ENCODE results near the gene UTP20. TPM values are rescaled to one million over a fixed set of nuclear protein-coding genes. Genes with fewer than 3 reads are reported as not detected.

UTP20 gene
- total and polyA plus RNA-seq, 2 donors (not counting 1 experiment from before 2014, with no cell fraction given): 3.0 to 19.7 TPM

GRCh38 chr12:101256266-101256665, 23.6 kb upstream of the UTP20 start:
- H3K9ac ChIP-seq (ENCODE audit: low read length): no peak overlapping the region
- H4K20me1 ChIP-seq (ENCODE audit: control insufficient read depth, insufficient read depth, low read length, poor library complexity, severe bottlenecking): no peaks in the 10 kb centered on the region
- no peaks in the 10 kb centered on the region for H3K9me3 Mint-ChIP-seq (ENCODE audit: insufficient read depth)
- H3K27ac Mint-ChIP-seq: no peak overlapping the region
- no peak overlapping the region for H2AFZ ChIP-seq (ENCODE audit: insufficient read depth, low read depth, low read length, poor library complexity, severe bottlenecking)
- H3K4me1 ChIP-seq (ENCODE audit: control insufficient read depth in 2 of 2, insufficient read depth in 2 of 2, low read length in 2 of 2): no peaks in the 10 kb centered on the region
- no peak overlapping the region for H3K4me3 ChIP-seq (ENCODE audit: control extremely low read depth in 1 of 5, extremely low read depth in 1 of 5, insufficient read depth in 1 of 5, low read depth in 2 of 5, low read length in 4 of 5)
- intact Hi-C loops (cut with micrococcal nuclease): no loop called here
- ChIA-PET POLR2A (no interaction called here), CTCF (no interaction called here)
- H3K9me3 ChIP-seq (ENCODE audit: control extremely low read depth in 1 of 3, control insufficient read depth in 2 of 3, insufficient read depth in 1 of 3, low read length in 2 of 3): peaks cover 0 to 3% (median 0%) of the 10 kb centered on the region in 3 donors
- no peak overlapping the region for H3K4me2 ChIP-seq (replicated peaks; ENCODE audit: low read depth, low read length, poor library complexity, severe bottlenecking)
- no peaks in the 10 kb centered on the region for H3K79me2 ChIP-seq (ENCODE audit: control insufficient read depth, insufficient read depth, low read length)
- H3K27ac ChIP-seq (ENCODE audit: low read length in 2 of 2): no peak overlapping the region
- H3K4me3 Mint-ChIP-seq: no peak overlapping the region
- H3K27me3 Mint-ChIP-seq: peaks cover 8% of the 10 kb centered on the region
- no peaks in the 10 kb centered on the region for H3K4me1 Mint-ChIP-seq
- no peak for TF ChIP-seq EZH2 (IDR thresholded peaks at IDR 0.05; ENCODE audit: borderline replicate concordance, insufficient read depth, low read depth, low read length, poor library complexity, severe bottlenecking)
- TF ChIP-seq, protein P1, sequence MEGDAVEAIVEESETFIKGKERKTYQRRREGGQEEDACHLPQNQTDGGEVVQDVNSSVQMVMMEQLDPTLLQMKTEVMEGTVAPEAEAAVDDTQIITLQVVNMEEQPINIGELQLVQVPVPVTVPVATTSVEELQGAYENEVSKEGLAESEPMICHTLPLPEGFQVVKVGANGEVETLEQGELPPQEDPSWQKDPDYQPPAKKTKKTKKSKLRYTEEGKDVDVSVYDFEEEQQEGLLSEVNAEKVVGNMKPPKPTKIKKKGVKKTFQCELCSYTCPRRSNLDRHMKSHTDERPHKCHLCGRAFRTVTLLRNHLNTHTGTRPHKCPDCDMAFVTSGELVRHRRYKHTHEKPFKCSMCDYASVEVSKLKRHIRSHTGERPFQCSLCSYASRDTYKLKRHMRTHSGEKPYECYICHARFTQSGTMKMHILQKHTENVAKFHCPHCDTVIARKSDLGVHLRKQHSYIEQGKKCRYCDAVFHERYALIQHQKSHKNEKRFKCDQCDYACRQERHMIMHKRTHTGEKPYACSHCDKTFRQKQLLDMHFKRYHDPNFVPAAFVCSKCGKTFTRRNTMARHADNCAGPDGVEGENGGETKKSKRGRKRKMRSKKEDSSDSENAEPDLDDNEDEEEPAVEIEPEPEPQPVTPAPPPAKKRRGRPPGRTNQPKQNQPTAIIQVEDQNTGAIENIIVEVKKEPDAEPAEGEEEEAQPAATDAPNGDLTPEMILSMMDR (IDR thresholded peaks at IDR 0.05): no peak
- no peaks in the 10 kb centered on the region for H3K36me3 ChIP-seq (replicated peaks in 1 of 2; ENCODE audit: control extremely low read depth in 1 of 2, control insufficient read depth in 1 of 2, extremely low read depth in 1 of 2, insufficient read depth in 2 of 2, low read length in 1 of 2)
- WGBS (ENCODE audit: insufficient coverage): 68% methylated on average over 4 of the region's 4 CpGs
- no peak for DNase-seq
- no peak for ATAC-seq (ENCODE audit: low read depth)
- no peaks in the 10 kb centered on the region for H3K27me3 ChIP-seq (replicated peaks in 1 of 4; ENCODE audit: control extremely low read depth in 1 of 4, control insufficient read depth in 3 of 4, insufficient read depth in 4 of 4, low read length in 3 of 4)

DNA sequence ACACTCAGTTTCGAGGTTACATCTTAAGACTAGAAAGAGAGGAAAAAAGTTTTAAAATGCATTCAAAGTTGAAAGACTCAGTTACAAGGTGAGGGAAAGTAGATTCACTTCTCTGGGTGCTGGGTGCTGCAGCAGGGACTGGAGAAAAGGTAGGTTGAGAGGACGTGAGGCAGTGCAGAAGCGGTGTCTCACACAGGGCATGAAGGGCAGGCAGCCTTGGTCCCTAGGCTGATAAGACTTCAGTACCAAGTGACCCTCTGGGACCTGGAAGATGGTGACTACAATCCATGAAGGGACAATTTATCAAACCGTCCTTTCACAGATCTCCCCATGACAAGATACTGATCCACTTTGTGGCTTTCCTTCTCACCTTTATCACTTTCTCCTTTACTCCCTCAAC, 22.5 kb upstream of the UTP20 start:
- 80% methylated on average over 3 of the region's 4 CpGs for WGBS (ENCODE audit: insufficient coverage)
- H3K36me3 ChIP-seq (replicated peaks in 1 of 2; ENCODE audit: control extremely low read depth in 1 of 2, control insufficient read depth in 1 of 2, extremely low read depth in 1 of 2, insufficient read depth in 2 of 2, low read length in 1 of 2): no peaks in the 10 kb centered on the region
- CTCF ChIA-PET: no interaction called here
- H3K4me1 ChIP-seq (ENCODE audit: control insufficient read depth in 2 of 2, insufficient read depth in 2 of 2, low read length in 2 of 2): no peaks in the 10 kb centered on the region
- no peak for DNase-seq
- no peaks in the 10 kb centered on the region for H3K27me3 ChIP-seq (replicated peaks in 1 of 4; ENCODE audit: control extremely low read depth in 1 of 4, control insufficient read depth in 3 of 4, insufficient read depth in 4 of 4, low read length in 3 of 4)
- no peak overlapping the region for H3K4me3 ChIP-seq (ENCODE audit: control extremely low read depth in 1 of 5, extremely low read depth in 1 of 5, insufficient read depth in 1 of 5, low read depth in 2 of 5, low read length in 4 of 5)
- no peaks in the 10 kb centered on the region for H3K79me2 ChIP-seq (ENCODE audit: control insufficient read depth, insufficient read depth, low read length)
- H3K4me1 Mint-ChIP-seq: no peaks in the 10 kb centered on the region
- H3K9me3 ChIP-seq (ENCODE audit: control extremely low read depth in 1 of 3, control insufficient read depth in 2 of 3, insufficient read depth in 1 of 3, low read length in 2 of 3): peaks cover 0 to 3% (median 0%) of the 10 kb centered on the region in 3 donors
- H3K4me2 ChIP-seq (replicated peaks; ENCODE audit: low read depth, low read length, poor library complexity, severe bottlenecking): no peak overlapping the region
- H3K27ac Mint-ChIP-seq: no peak overlapping the region
- H3K9ac ChIP-seq (ENCODE audit: low read length): no peak overlapping the region
- H2AFZ ChIP-seq (ENCODE audit: insufficient read depth, low read depth, low read length, poor library complexity, severe bottlenecking): no peak overlapping the region
- no peak for ATAC-seq (ENCODE audit: low read depth)
- H4K20me1 ChIP-seq (ENCODE audit: control insufficient read depth, insufficient read depth, low read length, poor library complexity, severe bottlenecking): no peaks in the 10 kb centered on the region
- H3K9me3 Mint-ChIP-seq (ENCODE audit: insufficient read depth): no peaks in the 10 kb centered on the region
- no peak for TF ChIP-seq EZH2 (IDR thresholded peaks at IDR 0.05; ENCODE audit: borderline replicate concordance, insufficient read depth, low read depth, low read length, poor library complexity, severe bottlenecking)
- TF ChIP-seq, protein P1 (IDR thresholded peaks at IDR 0.05): no peak
- POLR2A ChIA-PET: no interaction called here
- H3K27me3 Mint-ChIP-seq: peaks cover 8% of the 10 kb centered on the region
- H3K27ac ChIP-seq (ENCODE audit: low read length in 2 of 2): no peak overlapping the region
- H3K4me3 Mint-ChIP-seq: no peak overlapping the region
- intact Hi-C loops (cut with micrococcal nuclease): no loop called here
